ENCODE results near the gene ABHD16B. TPM values are rescaled to one million over a fixed set of nuclear protein-coding genes. Genes with fewer than 3 reads are reported as not detected.

Gene ABHD16B
- not detected in 2 replicates for total RNA-seq
- not detected in 2 replicates for polyA plus RNA-seq
- polyA plus RNA-seq (2011; cell fraction: cytosol; rRNA removed) = not detected in 2 replicates
- not detected in 2 replicates for polyA plus RNA-seq (2011; cell fraction: nucleus; rRNA removed)
- polyA plus RNA-seq (2012) = not detected in 2 replicates
- polyA minus RNA-seq = not detected in 2 replicates
- not detected for polyA minus RNA-seq (2011; cell fraction: cytosol; rRNA and poly(A)+ RNA removed)
- not detected in 2 replicates for polyA minus RNA-seq (2011; cell fraction: nucleus; rRNA and poly(A)+ RNA removed)
- not detected for Bru-seq, nascent RNA
- BruChase-seq, experiment 1, labeled RNA remaining after a 6-hour chase = not detected
- BruChase-seq, experiment 2, labeled RNA remaining after a 2-hour chase = not detected
- long read RNA-seq = 0 reads

- Histone ChIP-seq H3K4me2 (ENCODE audit: insufficient read depth, low read length) (no peak within 1 kb of the TSS), H3K9me1 (replicated peaks; ENCODE audit: control insufficient read depth, extremely low read depth, insufficient read depth, low read length) (no peaks in the 10 kb centered on the region), H3K9me3 (replicated peaks; ENCODE audit: control insufficient read depth, insufficient read depth, low read length) (no peaks in the 10 kb centered on the region), H2AFZ (ENCODE audit: low read depth, low read length) (no peak within 1 kb of the TSS), H3K36me3 (ENCODE audit: control insufficient read depth in 2 of 2, extremely low read depth in 1 of 2, insufficient read depth in 2 of 2, low read length in 2 of 2) (peaks cover 0 to 4% of the 10 kb centered on the region in 2 experiments), H3K4me3 (replicated peaks in 1 of 3; ENCODE audit: insufficient read depth in 1 of 3, low read depth in 1 of 3, low read length in 3 of 3) (no peak within 1 kb of the TSS), H3K4me1 (ENCODE audit: control insufficient read depth, extremely low read depth, insufficient read depth, low read length) (peaks cover 22% of the 10 kb centered on the region), H3K27me3 (ENCODE audit: control insufficient read depth in 2 of 2, insufficient read depth in 2 of 2, low read length in 2 of 2) (no peaks in the 10 kb centered on the region), H3K79me2 (ENCODE audit: control insufficient read depth, insufficient read depth, low read length) (peaks cover 10% of the 10 kb centered on the region), H3K9ac (replicated peaks; ENCODE audit: extremely low read depth, insufficient read depth, low read length) (no peak within 1 kb of the TSS), H4K20me1 (replicated peaks; ENCODE audit: control insufficient read depth, extremely low read depth, insufficient read depth, low read length) (no peaks in the 10 kb centered on the region), H3K27ac (ENCODE audit: insufficient read depth, low read depth, low read length) (no peak within 1 kb of the TSS)
- TF ChIP-seq MAX (IDR thresholded peaks at IDR 0.05; ENCODE audit: insufficient read depth, insufficient read length) (no peak), POLR2A (IDR thresholded peaks at IDR 0.05; ENCODE audit: low read depth, low read length) (no peak), MYC (IDR thresholded peaks at IDR 0.05; ENCODE audit: low read depth, low read length) (no peak), EZH2 (IDR thresholded peaks at IDR 0.05; ENCODE audit: borderline replicate concordance, low read depth, low read length, severe bottlenecking) (no peak), JUN (IDR thresholded peaks at IDR 0.05; ENCODE audit: borderline replicate concordance, insufficient read depth, insufficient read length, low read depth) (no peak), GATA2 (IDR thresholded peaks at IDR 0.05; ENCODE audit: insufficient read depth, insufficient read length, low read depth, low read length) (no peak), FOS (IDR thresholded peaks at IDR 0.05; ENCODE audit: borderline replicate concordance, insufficient read depth, low read length) (no peak), CTCF (IDR thresholded peaks at IDR 0.05; ENCODE audit: extremely low read depth in 1 of 2, insufficient read depth in 1 of 2, low read depth in 1 of 2, low read length in 2 of 2) (no peak), POLR2AphosphoS5 (IDR thresholded peaks at IDR 0.05; ENCODE audit: insufficient read depth, low read depth, low read length) (no peak)
- CTCF ChIA-PET = interaction anchor here (1.1 kb wide), 1 partner anchor 324 kb away, joined by 3 read pairs; the partner anchor contains the start of gene PTK6
- no TSS peak for BruUV-seq (replicated peaks)
- POLR2A ChIA-PET = no interaction called here
- no peak for DNase-seq (ENCODE audit: low read depth, low spot score)
- FAIRE-seq = no peak
- dilution Hi-C loops (cut with MboI; ENCODE audit: extremely low pct_ligation_motif_present, low sequenced_read_pairs) (no loop called here), intact Hi-C loops (cut with micrococcal nuclease) (loop anchor here (5.0 kb wide), 1 partner anchor 34 kb away; no protein-coding TSS in a partner anchor)
Observed at GRCh38 chr20:63861365-63861934, at the start of gene ABHD16B. Gene ABHD16B, plus strand, starts transcription at chr20:63861498. Its CDS starts 43 bp downstream, at chr20:63861541.

Data from endothelial cell of umbilical vein (primary cell).